ENCODE measurements around the gene STYXL1. TPM values are rescaled to one million over a fixed set of nuclear protein-coding genes. Genes with fewer than 3 reads are reported as not detected.
"Not testable (repeated sequence)": the region's sequence is repeated elsewhere in the genome, so short reads cannot be mapped to it uniquely, and the experiment has no call there.

STYXL1 gene
- total RNA-seq, 1 donor from 2014 or later, result 37.6 TPM

DNA sequence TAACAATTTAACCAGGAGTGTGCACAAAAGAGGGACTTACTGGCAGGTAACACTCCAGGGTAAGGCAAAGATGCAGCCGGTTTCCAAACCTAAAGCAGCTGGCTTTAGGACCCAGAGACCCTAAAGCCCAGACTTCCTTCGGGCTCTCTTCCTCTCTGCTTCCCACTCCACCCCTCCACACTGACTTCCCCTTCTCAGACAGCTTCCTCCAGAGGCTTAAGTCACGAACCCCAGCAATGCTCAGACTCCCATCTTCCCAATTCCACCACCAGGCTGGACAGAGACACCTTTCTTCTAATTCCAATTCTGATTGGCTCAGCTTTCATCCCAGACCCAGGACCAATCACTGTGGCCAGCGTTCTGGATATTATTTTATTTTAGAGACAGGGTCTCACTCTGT, 24.8 kb downstream of the STYXL1 start:
- ATAC-seq, result no peak

DNA sequence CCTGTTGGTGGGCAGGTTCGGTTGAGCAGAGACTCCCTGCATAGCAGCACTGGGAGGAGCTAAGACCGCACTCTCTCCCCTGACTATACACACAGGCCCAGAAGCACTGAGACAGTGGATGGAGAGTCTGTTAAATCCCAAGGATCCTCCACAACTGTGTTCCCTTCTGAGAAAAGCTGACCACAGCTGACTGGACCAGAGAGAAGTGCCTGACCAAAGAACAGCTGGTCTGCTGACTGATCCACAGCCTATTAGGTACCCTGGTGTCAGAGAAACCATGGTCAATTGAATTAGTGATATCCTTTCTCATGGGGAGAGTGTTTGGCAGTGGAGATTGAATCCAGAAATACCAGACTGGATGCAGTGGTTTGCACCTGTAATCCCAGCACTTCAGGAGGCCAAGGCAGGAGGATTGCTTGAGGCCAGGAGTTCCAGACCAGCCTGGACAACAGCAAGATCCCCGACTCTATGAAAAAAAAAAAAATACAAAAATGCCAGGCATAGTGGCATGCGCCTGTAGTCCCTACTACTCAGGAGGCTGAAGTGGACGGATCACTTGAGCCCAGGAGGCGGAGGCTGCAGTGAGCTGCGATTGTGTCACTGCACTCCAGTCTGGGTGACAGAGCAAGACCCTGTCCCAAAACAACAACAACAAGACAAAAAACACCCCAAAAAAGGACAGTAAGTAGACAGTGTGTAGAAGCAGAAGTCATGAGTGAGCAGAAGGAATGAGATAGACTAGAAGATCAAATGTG, 25.6 kb downstream of the STYXL1 start:
- no peak for ATAC-seq

DNA sequence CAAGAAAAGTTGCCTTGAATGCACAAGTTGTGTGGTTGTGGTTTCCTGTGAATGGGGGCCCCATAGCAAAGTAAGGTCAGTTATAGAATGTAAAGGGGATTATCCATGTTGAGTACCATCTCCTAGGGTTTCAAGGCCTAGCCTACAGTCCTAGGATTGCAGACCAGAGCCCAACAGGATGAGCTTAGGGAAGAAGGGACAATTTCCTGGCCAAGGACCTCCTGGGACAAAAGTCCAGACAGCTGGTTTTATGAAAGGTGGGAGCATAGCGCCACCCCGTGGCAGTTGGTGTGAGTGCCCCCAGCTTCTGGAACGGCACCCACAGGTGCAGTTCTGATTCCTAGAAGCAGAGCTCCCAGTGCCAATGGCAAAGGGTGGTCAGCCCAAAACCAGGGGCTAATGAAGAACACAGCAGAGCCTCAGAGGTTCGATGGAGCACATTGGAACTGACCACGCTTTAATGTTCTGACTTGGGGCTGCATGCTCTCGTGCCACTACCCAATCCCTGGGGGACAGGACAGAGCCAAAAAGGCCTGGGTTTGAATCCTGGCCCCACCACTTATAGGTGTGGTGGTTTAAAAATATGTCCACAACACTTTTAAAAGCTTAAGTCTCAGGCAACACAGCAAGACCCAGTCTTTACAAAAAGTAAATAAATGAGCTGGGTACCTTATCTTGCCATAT, 27.6 kb downstream of the STYXL1 start:
- ATAC-seq, result peak; percentile 78

DNA sequence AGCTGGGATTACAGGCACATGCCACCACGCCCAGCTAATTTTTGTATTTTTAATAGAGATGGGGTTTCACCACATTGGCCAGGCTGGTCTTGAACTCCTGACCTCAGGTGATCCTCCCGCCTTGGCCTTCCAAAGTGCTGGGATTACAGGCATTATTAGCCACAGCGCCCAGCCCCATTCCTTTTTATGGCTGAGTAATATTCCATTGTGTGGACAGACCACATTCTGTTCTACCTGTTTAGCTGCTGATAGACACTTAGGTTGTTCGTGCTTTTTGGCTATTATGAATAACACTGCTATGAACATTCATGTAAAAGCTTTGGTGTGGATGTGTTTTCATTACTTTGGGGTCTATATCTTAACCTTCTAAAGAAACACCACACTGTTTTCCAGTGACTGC, 29.3 kb downstream of the STYXL1 start:
- ATAC-seq, result peak; percentile 53

DNA sequence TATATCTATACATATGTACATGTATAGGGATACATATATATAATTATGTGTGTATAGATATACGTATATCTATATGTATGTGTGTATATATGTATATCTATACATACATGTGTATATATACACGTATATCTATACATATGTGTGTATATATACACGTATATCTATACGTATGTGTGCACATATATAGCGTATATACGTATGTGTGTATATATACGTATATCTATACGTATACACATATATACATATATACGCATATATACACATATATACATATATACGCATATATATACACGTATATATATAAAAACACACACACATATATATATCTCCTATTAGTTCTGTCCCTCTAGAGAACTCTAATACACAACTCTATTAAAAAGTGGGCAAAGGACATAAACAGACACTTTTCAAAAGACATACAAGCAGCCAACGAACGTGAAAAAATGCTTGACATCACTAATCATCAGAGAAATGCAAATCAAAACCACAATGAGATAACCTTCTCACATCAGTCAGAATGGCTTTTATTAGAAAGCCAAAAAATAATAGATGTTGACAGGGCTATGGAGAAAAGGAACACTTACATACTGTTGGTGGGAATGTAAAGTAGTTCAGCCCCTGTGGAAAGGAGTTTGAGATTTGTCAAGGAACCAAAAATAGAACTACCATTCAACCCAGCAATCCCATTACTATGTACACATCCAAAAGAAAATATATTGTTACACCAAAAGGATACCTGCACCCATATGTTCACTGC, 31.4 kb downstream of the STYXL1 start:
- ATAC-seq, result no peak

DNA sequence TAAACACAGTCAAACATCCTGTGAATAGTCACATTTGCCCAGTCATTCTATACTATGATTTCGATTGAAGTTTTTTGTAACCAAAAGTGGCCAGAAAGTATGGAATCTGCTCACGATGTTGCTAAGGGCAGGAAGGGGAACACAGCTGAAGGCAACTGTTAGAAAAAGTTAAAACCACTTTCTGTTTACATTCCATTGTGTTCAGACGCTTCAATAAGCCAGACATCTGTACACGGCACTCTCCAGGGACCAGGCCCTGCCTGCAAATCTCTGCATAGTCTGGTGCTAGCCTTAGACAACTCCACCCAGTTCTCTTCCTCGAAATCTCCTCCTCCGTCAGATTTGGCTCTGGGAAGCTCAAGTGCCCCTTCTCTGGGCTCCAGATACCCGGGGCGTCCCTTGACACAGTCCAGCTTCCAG, 36.3 kb downstream of the STYXL1 start:
- peak; percentile 24 for ATAC-seq

DNA sequence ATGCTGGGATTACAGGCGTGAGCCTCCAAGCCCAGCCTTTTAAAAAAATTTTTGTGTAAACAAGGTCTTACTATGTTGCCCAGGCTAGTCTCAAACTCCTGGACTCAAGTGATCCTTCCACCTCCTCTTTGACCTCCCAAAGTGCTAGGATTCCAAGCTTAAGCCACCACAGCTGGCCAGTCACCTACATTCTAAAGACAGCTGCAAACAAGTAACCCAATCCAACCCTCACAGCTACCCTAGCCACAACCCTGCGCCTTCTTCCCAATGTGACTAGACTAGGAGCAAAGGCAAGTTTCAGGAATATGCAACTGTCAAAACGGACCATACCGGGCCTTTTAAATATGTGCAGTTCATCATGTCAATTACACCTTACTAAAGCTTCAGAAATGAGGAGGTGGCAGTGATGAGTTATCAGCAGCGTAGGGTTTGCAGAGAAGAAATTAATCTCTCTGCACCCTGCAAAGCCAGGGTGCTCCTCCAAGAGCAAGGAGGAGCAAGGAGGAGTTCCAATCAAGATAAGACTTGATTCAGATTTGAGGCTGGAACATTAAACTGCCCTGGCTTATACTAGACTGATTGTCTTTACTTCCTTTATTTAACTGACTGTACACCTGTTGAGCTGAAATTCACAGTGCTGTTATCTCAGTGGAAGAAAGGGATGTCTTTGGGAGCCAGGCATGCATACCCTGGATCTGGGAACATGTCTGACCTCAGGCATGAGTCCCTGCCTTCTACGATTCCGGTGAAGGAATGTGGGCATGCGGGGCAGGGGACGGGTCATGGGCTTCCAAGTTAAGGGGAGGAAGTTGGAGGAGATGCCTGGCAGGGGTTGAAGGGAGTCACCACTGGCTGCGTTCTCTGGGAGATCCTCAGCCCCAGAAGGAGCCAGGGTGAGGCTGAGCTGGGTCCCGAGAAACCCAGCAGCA, 37.9 kb downstream of the STYXL1 start:
- peak; percentile 27 for ATAC-seq

DNA sequence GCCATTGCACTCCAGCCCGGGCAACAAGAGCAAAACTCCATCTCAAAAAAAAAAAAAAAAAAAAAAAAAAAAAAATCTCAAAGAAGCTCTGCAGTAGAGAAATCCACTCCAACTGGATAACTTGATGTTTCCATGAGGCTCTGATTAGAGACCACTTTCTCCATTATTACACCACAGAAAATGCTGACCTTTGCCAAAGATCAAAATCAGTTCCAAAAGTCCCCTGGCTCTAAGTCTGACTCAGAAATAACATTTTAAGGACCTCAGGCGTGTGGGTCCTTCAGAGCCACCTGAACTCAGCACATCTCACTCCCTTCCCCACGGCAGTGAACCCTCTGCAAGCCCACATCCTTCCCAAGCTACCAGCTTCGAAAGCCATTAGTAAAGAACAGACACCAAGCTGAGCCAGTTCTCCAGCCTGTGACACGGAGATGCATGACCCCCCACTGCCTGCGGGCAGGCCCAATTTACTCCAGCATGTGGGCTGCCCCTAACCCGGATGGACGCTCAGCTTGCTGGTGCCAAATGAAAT, 39.6 kb downstream of the STYXL1 start:
- no peak for ATAC-seq

DNA sequence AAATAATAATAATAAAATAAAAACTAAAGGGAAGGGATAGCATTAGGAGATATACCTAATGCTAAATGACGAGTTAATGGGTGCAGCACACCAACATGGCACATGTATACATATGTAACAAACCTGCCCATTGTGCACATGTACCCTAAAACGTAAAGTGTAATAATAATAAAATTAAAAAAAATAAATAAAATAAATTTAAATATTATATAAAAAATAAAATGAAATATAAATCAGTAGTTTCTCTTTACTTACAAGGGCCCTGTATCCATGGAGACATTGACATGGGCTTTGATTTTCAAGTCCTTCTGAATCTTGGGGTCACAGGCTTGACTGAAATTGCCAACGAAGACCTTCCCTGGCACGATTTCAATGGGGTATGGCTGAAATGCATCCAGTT, 42.8 kb downstream of the STYXL1 start:
- ATAC-seq, result not testable (repeated sequence)

DNA sequence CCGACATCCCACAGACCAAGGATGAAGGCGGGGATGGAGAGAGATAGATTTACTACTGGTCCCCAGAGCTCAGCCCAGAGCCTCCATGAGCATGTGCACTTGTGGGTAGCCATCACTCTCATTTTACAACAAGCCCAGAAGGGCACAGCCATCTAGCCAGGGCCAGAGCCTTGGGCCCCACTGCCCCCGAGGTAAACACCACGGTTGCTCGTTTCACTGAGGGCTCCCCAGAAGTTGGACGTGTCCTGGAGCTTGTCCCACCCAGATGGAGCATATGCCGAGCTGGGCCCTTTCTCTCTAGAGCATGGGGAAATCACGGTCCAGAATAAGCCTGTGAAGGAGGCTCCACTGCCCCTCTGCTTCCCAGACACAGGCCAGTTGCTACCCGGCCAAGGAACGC, 44.4 kb downstream of the STYXL1 start:
- ATAC-seq, result no peak

DNA sequence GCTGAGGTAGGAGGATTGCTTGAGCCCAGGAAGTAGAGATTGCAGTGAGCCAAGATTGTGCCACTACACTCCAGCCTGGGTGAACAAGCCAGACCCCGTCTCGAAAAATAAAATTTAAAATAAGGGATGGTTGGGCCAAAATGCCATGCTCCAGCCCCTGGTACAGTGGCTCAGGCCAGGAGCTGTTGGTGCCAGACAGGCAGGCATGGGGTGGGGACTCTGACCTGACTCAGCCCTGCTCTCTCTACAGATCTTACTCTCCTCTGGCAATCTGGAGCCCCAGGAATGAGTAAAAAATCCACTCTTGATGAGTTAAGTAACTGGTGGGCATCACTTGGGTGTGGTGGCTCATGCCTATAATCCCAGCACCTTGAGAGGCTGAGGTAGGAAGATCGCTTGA, 45.0 kb downstream of the STYXL1 start:
- no peak for ATAC-seq

DNA sequence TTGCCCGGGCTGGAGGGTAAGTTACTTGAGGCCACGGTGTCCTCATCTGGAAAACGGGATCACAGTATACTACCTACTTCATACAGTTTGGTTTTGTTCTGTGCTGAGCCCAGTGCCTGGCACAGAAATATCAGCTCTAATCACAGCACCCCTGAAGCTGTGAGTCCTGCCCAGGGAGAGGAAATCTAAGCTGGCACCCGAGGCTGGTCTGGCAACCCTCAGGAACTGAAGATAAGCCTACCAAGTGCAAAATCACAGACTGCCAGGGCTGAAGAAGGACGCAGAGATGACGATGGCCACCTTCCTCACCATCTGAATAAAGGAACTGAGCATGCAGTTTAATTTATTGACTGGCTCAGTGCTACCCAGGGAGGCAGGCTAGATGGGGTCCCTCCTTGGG, 45.7 kb downstream of the STYXL1 start:
- ATAC-seq, result no peak

DNA sequence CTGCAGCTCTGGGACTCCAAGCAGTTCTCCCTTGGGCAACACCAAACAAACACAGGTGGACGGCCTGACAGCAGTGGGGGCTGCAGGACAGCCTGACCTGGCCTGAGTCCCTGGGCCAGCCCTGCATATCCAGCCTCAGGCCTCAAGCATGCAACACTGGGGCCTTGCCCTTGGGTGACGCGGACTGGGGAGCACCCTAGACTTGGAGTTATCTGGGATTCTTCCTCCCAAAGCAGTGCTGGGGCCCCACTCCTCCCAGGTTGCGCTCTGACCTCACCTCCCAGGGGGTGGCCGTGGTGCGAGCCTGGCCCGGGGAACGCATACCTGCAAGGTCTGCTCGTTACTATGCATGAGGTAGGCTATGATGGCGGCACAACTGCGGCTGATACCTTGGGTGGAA, 47.2 kb downstream of the STYXL1 start:
- peak; percentile 26 for ATAC-seq

DNA sequence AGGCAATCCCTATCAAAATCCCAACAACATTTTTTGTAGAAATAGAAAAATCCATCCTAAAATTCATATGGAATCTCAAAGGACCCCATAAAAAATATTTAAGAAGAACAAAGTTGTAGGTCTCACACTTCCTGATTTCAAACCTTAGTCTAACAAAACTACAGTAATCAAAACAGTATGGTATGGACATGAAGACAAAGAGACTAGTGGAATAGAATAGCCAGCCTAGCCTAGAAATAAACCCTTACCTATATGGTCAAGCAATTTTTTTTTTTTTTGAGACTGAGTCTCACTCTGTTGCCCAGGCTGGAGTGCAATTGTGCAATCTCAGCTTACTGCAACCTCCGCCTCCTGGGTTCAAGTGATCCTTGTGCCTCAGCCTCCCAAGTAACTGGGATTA, 49.8 kb downstream of the STYXL1 start:
- ATAC-seq, result no peak

DNA sequence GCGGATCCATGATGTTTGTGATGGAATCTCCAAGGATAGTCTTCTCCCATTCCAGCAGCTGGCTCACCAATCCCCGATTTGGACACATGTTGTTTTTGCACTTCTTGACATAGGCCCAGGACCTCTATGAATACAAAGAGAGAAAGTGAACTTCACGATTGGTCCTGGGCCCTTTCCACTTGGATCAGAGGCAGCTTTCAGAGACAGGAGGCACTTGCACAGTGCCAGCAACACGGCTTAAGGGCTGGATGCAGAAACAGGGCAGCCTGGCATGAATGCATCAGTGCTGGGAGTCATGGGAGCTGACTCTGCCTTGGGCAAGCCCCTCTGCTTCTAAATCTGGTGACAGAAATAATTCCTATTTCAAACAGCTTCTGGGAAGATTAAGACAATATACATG, 51.3 kb downstream of the STYXL1 start:
- no peak for ATAC-seq

DNA sequence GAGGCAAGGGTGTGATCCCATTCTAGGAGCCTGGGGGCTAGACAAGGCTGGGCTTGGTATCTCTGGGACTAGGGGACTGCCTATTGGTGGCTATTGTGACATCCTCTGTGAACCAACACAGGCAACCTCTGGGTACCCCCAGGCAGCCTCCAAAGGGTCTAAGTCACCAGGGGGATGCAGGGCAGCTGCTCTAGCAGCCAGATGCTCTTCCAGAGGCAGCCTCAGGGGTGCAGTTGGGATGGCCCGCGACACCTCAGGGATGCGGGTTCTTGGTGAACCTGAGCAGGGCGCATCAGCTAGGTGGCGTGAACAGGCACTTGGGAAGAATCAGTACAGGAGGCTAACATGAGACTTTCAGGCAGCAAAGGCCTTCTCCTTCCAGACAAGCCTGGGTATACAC, 51.8 kb downstream of the STYXL1 start:
- no peak for ATAC-seq

DNA sequence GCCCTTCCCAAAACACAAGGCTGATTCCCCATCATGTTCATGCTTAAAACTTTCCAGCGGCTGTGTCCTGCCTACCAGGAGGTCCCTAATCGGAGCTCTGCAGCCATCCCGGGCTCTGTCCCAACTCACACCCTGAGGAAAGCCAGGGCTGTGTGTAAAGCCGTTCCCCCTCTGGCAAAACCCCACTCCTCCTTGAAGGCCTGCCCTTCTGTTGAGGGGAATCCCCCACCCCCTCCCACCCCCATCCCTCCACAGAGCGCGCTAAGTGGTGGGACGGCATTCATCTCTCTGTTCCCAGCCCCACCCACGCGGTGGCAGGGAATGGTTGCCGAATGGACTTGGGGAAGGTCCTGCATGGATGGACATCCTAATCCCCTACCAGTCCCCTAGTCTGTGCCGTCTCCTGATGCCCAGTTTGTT, 52.7 kb downstream of the STYXL1 start:
- ATAC-seq, result no peak

DNA sequence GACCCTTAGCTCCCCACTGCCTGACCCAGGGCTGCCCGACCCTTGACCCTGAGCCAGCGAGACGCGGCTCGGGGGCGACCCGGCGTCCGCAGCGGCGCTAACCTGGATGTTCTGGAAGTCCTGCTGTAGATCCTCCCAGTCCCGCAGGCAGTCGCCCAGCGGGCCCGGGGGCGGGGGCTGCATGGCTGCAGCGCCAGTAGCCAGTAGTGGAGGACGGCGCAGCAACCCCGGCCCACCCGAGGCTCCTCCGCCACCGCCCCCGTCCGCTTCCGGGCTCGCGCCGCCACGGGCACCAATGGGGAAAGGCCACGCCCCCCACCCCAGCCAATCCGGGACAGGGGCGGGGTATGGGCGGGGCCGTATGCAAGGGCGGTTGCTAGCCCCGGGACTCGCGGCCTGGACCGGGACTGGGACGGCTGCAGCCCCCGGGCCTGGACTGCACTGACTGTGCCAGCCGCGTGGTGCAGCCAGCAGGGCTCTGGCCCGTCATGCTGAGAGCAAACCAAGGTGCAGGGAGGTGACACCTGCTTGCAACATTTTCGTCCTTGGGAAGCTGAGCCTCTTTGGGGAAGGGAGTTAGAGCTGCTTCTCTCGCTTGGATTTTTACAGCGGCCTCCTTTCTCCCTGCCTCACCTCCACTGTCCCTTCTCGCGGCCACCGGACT, 53.3 kb downstream of the STYXL1 start, which contains the start of gene TMEM120A:
Gene TMEM120A (minus strand): TSS at position 208 of the 664 bp plus-strand sequence. CDS start 25 bp downstream, at position 183.
- ATAC-seq, result peak; percentile 98

DNA sequence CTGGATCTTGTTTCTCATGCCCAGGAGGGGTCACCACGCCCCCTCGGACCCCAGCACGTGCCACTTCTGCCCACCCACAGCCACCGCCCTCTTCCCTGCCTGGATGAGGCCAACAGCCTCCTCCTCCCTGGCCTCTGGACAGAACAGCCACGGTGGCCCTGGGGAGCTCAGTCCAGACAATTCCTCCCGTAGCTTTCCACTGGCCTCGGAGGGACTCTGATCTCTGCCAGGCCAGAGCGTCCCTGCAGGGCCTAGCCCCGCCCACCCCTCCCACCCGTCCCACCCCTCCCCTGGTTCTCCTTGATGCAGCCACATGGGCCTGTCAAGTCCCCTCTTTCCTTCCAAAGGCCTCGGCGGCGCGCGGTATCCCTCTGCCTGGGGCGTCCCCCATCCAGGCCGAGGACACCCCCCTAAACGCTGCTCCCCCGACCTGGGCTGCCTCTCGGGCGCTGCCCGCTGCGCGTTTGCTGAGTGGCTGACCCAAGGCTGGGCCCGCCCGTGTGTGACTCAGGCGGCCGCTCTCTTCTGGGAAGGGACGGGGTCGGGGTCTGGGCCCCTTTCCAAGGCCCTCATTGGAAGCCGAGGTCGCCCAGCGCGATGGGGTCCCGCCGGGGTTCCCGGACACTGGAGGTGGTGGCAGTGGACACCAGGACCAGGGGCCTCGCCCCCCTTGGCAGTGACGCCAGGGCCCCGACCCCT, 54.0 kb downstream of the STYXL1 start:
- peak; percentile 47 for ATAC-seq

DNA sequence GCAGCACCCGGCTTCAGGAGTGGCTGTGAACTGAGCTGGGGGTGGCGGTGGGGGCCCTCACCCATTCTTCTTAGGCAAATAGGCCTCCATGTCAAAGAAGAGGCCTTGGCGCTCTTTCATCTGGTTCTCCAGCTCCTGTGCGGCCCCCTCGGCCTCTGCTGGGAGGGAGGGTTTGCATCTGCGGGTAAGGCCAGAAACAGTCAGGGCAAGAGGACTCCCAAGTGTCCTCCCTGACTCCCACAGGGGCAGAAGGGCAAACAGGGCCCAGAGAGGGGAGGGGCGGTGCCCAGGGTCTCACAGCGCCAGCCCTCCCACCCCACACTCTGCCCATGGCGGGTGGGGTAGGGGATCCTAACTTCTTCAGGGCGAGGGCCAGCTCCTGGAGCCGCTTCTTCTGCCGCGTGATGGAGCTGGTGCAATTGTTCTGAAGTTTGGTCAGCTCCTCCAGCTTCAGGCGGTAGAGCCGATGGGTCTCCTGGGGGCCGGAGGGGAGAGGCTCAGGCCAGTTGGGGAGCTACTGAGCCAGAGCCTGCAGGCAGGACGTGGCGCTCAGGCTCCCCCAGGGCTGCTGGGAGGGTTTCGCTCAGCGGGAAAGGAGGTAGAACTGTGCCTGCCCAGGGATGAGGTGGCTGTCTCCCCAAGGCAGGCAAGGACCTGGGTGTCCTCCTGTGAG, 55.6 kb downstream of the STYXL1 start:
- ATAC-seq, result no peak

Measured in esophagus mucosa (tissue), 1 donor.